NCI-H774 (cell line): ENCODE data around the gene POC1A.

ENCODE experiments used
- DNase-seq: peaks from one replicate; lab custom pipeline; 2025; lab: John Stamatoyannopoulos, UW

The POC1A gene

GRCh38 chr3:52085681-52086282 is 68.4 kb downstream of the POC1A start:
- no peak for DNase-seq

- no peak for DNase-seq
Measured at GRCh38 chr3:52084954-52085680, 69.1 kb downstream of the POC1A start.

GRCh38 chr3:52084216-52084945 is 69.8 kb downstream of the POC1A start:
- no peak for DNase-seq

GRCh38 chr3:52083556-52084087 is 70.6 kb downstream of the POC1A start:
- DNase-seq, result no peak

- DNase-seq, result no peak
Measured at GRCh38 chr3:52082951-52083350, 71.3 kb downstream of the POC1A start.

- no peak for DNase-seq
Measured at GRCh38 chr3:52080830-52081719, 73.1 kb downstream of the POC1A start.

GRCh38 chr3:52079958-52080357 is 74.3 kb downstream of the POC1A start:
- DNase-seq, result no peak

- DNase-seq, result no peak
Measured at GRCh38 chr3:52078781-52079560, 75.3 kb downstream of the POC1A start.

- DNase-seq, result no peak
Measured at GRCh38 chr3:52077925-52078324, 76.3 kb downstream of the POC1A start.

- DNase-seq, result no peak
Measured at GRCh38 chr3:52076896-52077780, 77.1 kb downstream of the POC1A start.

GRCh38 chr3:52073490-52073889 is 80.7 kb downstream of the POC1A start:
- DNase-seq, result no peak

- no peak for DNase-seq
Measured at GRCh38 chr3:52072471-52072870, 81.8 kb downstream of the POC1A start.

- DNase-seq, result no peak
Measured at GRCh38 chr3:52072020-52072419, 82.2 kb downstream of the POC1A start.

- DNase-seq, result no peak
Measured at GRCh38 chr3:52070724-52071621, 83.2 kb downstream of the POC1A start.

GRCh38 chr3:52069855-52070254 is 84.4 kb downstream of the POC1A start:
- DNase-seq, result no peak

- no peak for DNase-seq
Measured at GRCh38 chr3:52069135-52069534, 85.1 kb downstream of the POC1A start.

GRCh38 chr3:52068730-52069129 is 85.5 kb downstream of the POC1A start:
- no peak for DNase-seq

GRCh38 chr3:52068055-52068571 is 86.1 kb downstream of the POC1A start:
- DNase-seq, result no peak

GRCh38 chr3:52067526-52067925 is 86.7 kb downstream of the POC1A start:
- DNase-seq, result no peak
